Neural crest cell (in vitro differentiated cells): Measurements from ENCODE around the gene ERCC6. TPM values are rescaled to one million over a fixed set of nuclear protein-coding genes. Genes with fewer than 3 reads are reported as not detected.

Experiments used
- DNase-seq: peaks from one replicate; pipeline ENCODE4 v3.0.0; 2021; ENCODE audit warnings: low read depth, mixed read lengths, low spot score
- H3K27ac Mint-ChIP-seq: one replicate; pipeline ENCODE4 v1.8.0; 2021; ENCODE audit warnings: mild to moderate bottlenecking, mixed read lengths; ENCODE audit not compliant: unreplicated experiment
- H3K27me3 Mint-ChIP-seq: 2 replicates; pipeline ENCODE4 v1.8.0; 2021; ENCODE audit warnings: low read depth, mild to moderate bottlenecking, mixed read lengths
- H3K36me3 Mint-ChIP-seq: 2 replicates; pipeline ENCODE4 v1.8.0; 2021; ENCODE audit warnings: low read depth, mild to moderate bottlenecking, mixed read lengths
- H3K4me1 Mint-ChIP-seq: 2 replicates; pipeline ENCODE4 v1.8.0; 2021; ENCODE audit warnings: mixed read lengths
- H3K4me3 Mint-ChIP-seq: one replicate; pipeline ENCODE4 v1.8.0; 2021; ENCODE audit warnings: mild to moderate bottlenecking, mixed read lengths
- H3K9me3 Mint-ChIP-seq: 2 replicates; pipeline ENCODE4 v1.8.0; 2021; ENCODE audit warnings: mixed read lengths
- CTCF ChIP-seq: fragments of 200-600 bp; sonication (generic); conservative IDR thresholded peaks from 2 replicates; pipeline ENCODE4 v1.5.0; 2021; ENCODE audit warnings: antibody characterized with exemption, mild to moderate bottlenecking
- long read RNA-seq: library from polyadenylated mRNA; unstranded; transcript quantifications from one replicate; pipeline ENCODE4 v2.0.0, GENCODE V29; 2020
- total RNA-seq: library from RNA; stranded (reverse); gene quantifications from 2 replicates; pipeline ENCODE4 v1.2.1, GENCODE V29; 2021

The ERCC6 gene
- 19.7 and 23.0 TPM in 2 replicates for total RNA-seq
- long read RNA-seq, transcript ERCC6-203 (6 exons, 3,411 nt), result major isoform, 7 of 23 reads
- long read RNA-seq, partial matches to known transcripts, result 2 of 23 reads
- long read RNA-seq, other reads (novel, unspliced or antisense), result 14 of 23 reads

- TF ChIP-seq CTCF, result peak; percentile 25
- H3K27ac Mint-ChIP-seq, result peak within 1 kb of the TSS; percentile 84
- H3K4me3 Mint-ChIP-seq, result peak within 1 kb of the TSS; percentile 91
- H3K27me3 Mint-ChIP-seq, result peaks cover 28% of the 10 kb centered on the region
- peaks cover 27% of the 10 kb centered on the region for H3K4me1 Mint-ChIP-seq
- peak; percentile 91 for DNase-seq
- H3K9me3 Mint-ChIP-seq, result peaks cover under 1% of the 10 kb centered on the region
- H3K36me3 Mint-ChIP-seq, result no peaks in the 10 kb centered on the region
Observed at GRCh38 chr10:49538381-49539319, at the start of gene ERCC6. ERCC6 (minus strand) TSS chr10:49539121.

- no peak overlapping the region for H3K4me3 Mint-ChIP-seq
- no peak overlapping the region for H3K27ac Mint-ChIP-seq
- H3K36me3 Mint-ChIP-seq, result no peaks in the 10 kb centered on the region
- peaks cover under 1% of the 10 kb centered on the region for H3K4me1 Mint-ChIP-seq
- peaks cover 39% of the 10 kb centered on the region for H3K27me3 Mint-ChIP-seq
- H3K9me3 Mint-ChIP-seq, result no peaks in the 10 kb centered on the region
- DNase-seq, result no peak
- no peak for TF ChIP-seq CTCF
Observed at GRCh38 chr10:49587981-49588380, 49.1 kb upstream of the ERCC6 start.

- no peak for DNase-seq
- H3K9me3 Mint-ChIP-seq, result no peaks in the 10 kb centered on the region
- H3K4me3 Mint-ChIP-seq, result no peak overlapping the region
- H3K27ac Mint-ChIP-seq, result no peak overlapping the region
- peaks cover 49% of the 10 kb centered on the region for H3K27me3 Mint-ChIP-seq
- no peaks in the 10 kb centered on the region for H3K4me1 Mint-ChIP-seq
- H3K36me3 Mint-ChIP-seq, result no peaks in the 10 kb centered on the region
- no peak for TF ChIP-seq CTCF
Observed at GRCh38 chr10:49585387-49585786, 46.5 kb upstream of the ERCC6 start.

- Mint-ChIP-seq H3K9me3 (no peaks in the 10 kb centered on the region), H3K4me1 (no peaks in the 10 kb centered on the region), H3K27ac (no peak overlapping the region), H3K4me3 (no peak overlapping the region), H3K36me3 (peaks cover 3% of the 10 kb centered on the region), H3K27me3 (peaks cover 24% of the 10 kb centered on the region)
- no peak for TF ChIP-seq CTCF
- DNase-seq, result no peak
Observed at GRCh38 chr10:49579621-49580020, 40.7 kb upstream of the ERCC6 start.

GRCh38 chr10:49578392-49578791, 39.5 kb upstream of the ERCC6 start:
- no peak for TF ChIP-seq CTCF
- peaks cover 3% of the 10 kb centered on the region for H3K36me3 Mint-ChIP-seq
- H3K9me3 Mint-ChIP-seq, result no peaks in the 10 kb centered on the region
- no peaks in the 10 kb centered on the region for H3K4me1 Mint-ChIP-seq
- H3K4me3 Mint-ChIP-seq, result no peak overlapping the region
- H3K27me3 Mint-ChIP-seq, result peaks cover 16% of the 10 kb centered on the region
- no peak overlapping the region for H3K27ac Mint-ChIP-seq
- DNase-seq, result no peak
